ENCODE results near the gene NUP54.

- TF ChIP-seq, protein P1, sequence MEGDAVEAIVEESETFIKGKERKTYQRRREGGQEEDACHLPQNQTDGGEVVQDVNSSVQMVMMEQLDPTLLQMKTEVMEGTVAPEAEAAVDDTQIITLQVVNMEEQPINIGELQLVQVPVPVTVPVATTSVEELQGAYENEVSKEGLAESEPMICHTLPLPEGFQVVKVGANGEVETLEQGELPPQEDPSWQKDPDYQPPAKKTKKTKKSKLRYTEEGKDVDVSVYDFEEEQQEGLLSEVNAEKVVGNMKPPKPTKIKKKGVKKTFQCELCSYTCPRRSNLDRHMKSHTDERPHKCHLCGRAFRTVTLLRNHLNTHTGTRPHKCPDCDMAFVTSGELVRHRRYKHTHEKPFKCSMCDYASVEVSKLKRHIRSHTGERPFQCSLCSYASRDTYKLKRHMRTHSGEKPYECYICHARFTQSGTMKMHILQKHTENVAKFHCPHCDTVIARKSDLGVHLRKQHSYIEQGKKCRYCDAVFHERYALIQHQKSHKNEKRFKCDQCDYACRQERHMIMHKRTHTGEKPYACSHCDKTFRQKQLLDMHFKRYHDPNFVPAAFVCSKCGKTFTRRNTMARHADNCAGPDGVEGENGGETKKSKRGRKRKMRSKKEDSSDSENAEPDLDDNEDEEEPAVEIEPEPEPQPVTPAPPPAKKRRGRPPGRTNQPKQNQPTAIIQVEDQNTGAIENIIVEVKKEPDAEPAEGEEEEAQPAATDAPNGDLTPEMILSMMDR (IDR thresholded peaks at IDR 0.05) = no peak
- no peak for TF ChIP-seq POLR2A (IDR thresholded peaks at IDR 0.05)
These were observed 70.1 kb downstream of the NUP54 start for GRCh38 chr4:76078033-76078613.

Data from breast epithelium (tissue), 3 donors.